Fibroblast of the aortic adventitia (primary cell): ENCODE measurements around the gene SNU13. TPM values are rescaled to one million over a fixed set of nuclear protein-coding genes. Genes with fewer than 3 reads are reported as not detected.
"Not testable (repeated sequence)": the region's sequence is repeated elsewhere in the genome, so short reads cannot be mapped to it uniquely, and the experiment has no call there.

Experiments used
- DNase-seq: peaks from one replicate; pipeline ENCODE4 v3.0.0-alpha.2; 2010; ENCODE audit warnings: low read depth
- H3K4me3 ChIP-seq: 2 replicates; pipeline ENCODE4 v1.5.1; 2011; ENCODE audit warnings: low read depth, mild to moderate bottlenecking, control low read depth, low read length, moderate library complexity
- CTCF ChIP-seq: IDR thresholded peaks from 2 replicates; pipeline ENCODE4 v1.5.1; 2011; ENCODE audit warnings: mild to moderate bottlenecking, low read length, control low read depth, inconsistent platforms; ENCODE audit not compliant: insufficient read depth
- total RNA-seq: library from RNA; depleted of rRNA; stranded (reverse); fragments of >200 nt; gene quantifications from 2 replicates; pipeline ENCODE4 v1.2.3, GENCODE V29; 2012; ENCODE audit warnings: low replicate concordance

Gene SNU13
- total RNA-seq, 1 donor, result 82.5 TPM

DNA sequence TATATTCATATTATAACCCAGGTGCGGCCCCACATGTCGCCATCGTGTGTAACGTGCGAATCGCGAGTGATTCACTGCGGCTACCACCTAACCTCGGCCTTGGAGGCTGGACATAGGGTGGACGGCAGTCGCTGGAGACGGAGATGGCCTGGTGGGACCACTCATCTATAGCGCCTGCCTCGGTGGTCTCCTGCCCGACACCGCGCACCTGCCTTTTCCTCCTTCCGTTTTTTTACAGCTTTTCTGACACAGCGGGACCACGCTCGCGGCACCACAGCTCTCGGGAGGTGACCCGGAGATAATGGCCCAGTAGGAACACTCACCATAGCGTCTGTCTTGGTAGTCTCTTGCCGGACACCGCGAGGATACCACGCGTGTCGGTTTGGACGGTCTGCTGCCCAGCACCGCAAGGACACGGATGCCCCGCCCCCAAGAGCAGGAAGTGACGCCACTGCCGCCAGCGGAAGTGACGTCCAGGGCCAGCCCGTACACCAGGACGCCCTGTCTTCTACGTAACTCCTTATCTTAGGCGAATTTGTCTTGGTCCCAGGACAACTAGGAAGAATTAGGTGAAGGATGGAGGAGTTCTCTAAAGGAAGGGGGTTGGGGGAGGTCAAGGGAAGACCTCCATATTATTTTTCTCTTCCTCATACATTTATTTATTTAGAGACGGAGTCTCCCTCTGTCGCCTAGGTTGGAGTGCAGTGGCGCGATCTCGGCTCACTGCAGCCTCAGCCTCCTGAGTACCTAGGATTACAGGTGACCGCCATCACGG lies 6.4 kb downstream of the SNU13 start:
- H3K4me3 ChIP-seq, result peak overlapping the region; percentile 82
- peak; percentile 89 for DNase-seq
- TF ChIP-seq CTCF, result no peak

DNA sequence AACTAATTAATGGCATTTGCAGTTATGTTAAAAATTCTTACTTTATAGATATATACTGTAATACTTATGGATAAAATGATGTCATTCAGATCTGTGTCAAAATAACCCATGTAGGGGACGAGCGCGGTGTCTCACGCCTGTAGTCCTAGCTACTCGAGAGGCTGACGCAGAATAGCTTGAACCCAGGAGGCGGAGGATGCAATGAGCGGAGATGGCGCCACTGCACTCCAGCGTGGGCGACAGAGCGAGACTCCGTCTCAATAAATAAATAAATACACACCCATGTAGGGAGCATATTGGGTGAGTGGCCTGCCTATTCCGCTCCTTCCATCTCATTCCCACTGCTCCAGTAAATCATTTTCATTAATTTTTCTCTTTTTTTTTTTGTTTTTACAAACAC lies 7.1 kb downstream of the SNU13 start:
- peak overlapping the region; percentile 82 for H3K4me3 ChIP-seq
- DNase-seq, result no peak
- TF ChIP-seq CTCF, result no peak

GRCh38 chr22:41676134-41676533 lies 12.5 kb downstream of the SNU13 start:
- TF ChIP-seq CTCF, result no peak
- no peak for DNase-seq
- no peak overlapping the region for H3K4me3 ChIP-seq

GRCh38 chr22:41674846-41675340 lies 13.8 kb downstream of the SNU13 start:
- DNase-seq, result no peak
- H3K4me3 ChIP-seq, result no peak overlapping the region
- no peak for TF ChIP-seq CTCF

- no peak for DNase-seq
- peak; percentile 29 for TF ChIP-seq CTCF
- H3K4me3 ChIP-seq, result no peak overlapping the region
Measured at GRCh38 chr22:41672780-41673509, 15.7 kb downstream of the SNU13 start.

- not testable (repeated sequence) for DNase-seq, H3K4me3 ChIP-seq
Measured at GRCh38 chr22:41672096-41672495, 16.6 kb downstream of the SNU13 start.

GRCh38 chr22:41668971-41669911 lies 19.4 kb downstream of the SNU13 start:
- H3K4me3 ChIP-seq, result no peak overlapping the region
- DNase-seq, result peak; percentile 47
- no peak for TF ChIP-seq CTCF
